ENCODE results near the gene SLC2A13. TPM values are rescaled to one million over a fixed set of nuclear protein-coding genes. Genes with fewer than 3 reads are reported as not detected.

SLC2A13 gene
- polyA plus RNA-seq, 1 experiment = 3.1 TPM

DNA sequence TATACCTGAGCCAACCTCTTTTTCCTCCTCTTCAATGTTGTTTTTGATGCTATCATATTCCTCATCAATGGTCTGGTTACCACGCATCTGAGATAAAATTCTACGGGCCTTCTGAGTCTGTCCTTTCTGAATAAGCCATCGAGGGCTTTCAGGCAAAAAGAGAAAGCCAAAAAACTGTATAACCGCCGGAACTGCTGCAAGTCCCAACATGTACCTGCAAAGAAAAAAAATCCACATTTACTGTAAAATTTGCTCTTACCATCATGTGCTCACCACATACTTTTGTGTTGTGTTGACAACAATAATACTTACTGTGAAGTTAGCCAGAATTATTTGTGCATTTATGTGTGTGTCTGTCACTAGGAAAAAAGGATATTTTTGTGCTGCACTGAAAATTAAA is 77.6 kb downstream of the SLC2A13 start:
- no peak overlapping the region for H3K4me3 ChIP-seq (ENCODE audit: low read depth, low read length)
- no peak for DNase-seq (ENCODE audit: low read depth, low spot score)
- no peaks in the 10 kb centered on the region for H3K9me3 ChIP-seq (ENCODE audit: control insufficient read depth, insufficient read depth, low read length)
- no peak overlapping the region for H3K27ac ChIP-seq (ENCODE audit: low read depth, low read length)
- TF ChIP-seq, protein P1, sequence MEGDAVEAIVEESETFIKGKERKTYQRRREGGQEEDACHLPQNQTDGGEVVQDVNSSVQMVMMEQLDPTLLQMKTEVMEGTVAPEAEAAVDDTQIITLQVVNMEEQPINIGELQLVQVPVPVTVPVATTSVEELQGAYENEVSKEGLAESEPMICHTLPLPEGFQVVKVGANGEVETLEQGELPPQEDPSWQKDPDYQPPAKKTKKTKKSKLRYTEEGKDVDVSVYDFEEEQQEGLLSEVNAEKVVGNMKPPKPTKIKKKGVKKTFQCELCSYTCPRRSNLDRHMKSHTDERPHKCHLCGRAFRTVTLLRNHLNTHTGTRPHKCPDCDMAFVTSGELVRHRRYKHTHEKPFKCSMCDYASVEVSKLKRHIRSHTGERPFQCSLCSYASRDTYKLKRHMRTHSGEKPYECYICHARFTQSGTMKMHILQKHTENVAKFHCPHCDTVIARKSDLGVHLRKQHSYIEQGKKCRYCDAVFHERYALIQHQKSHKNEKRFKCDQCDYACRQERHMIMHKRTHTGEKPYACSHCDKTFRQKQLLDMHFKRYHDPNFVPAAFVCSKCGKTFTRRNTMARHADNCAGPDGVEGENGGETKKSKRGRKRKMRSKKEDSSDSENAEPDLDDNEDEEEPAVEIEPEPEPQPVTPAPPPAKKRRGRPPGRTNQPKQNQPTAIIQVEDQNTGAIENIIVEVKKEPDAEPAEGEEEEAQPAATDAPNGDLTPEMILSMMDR (IDR thresholded peaks at IDR 0.05; ENCODE audit: low read depth, low read length) = no peak
- ChIA-PET POLR2A (no interaction called here), CTCF (interaction anchor here (1.3 to 3.3 kb wide), 2 partner anchors 17 kb away, joined by 4 to 12 read pairs; no protein-coding TSS in a partner anchor)
- no peaks in the 10 kb centered on the region for H3K27me3 ChIP-seq (ENCODE audit: control insufficient read depth, insufficient read depth, low read length)

DNA sequence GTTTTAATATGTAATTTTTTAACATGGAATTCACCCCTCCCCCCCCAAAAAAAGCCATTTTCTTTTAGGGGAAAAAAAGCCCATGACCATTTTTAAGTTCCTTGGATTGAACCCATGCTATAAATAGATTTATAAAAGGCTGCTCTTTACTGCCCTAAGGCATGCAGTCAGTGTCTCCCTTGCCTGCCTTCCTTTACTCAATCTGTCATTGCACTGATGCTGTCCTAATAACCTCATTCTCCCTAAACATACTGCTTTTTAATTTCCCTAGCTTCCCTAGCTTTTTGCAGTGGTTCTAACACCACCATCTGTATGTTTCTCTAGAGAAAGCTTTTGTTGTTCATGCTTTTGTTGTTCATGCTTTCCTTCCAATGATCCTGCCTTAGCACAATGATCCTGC is 83.0 kb downstream of the SLC2A13 start:
- POLR2A ChIA-PET = no interaction called here
- no peak overlapping the region for H3K27ac ChIP-seq (ENCODE audit: low read depth, low read length)
- CTCF ChIA-PET = interaction anchor here (0.5 to 5.8 kb wide), 2 partner anchors 12 to 545 kb away, joined by 3 to 38 read pairs; no protein-coding TSS in a partner anchor
- no peak overlapping the region for H3K4me3 ChIP-seq (ENCODE audit: low read depth, low read length)
- H3K9me3 ChIP-seq (ENCODE audit: control insufficient read depth, insufficient read depth, low read length) = no peaks in the 10 kb centered on the region
- no peak for DNase-seq (ENCODE audit: low read depth, low spot score)
- no peaks in the 10 kb centered on the region for H3K27me3 ChIP-seq (ENCODE audit: control insufficient read depth, insufficient read depth, low read length)
- TF ChIP-seq, protein P1 (IDR thresholded peaks at IDR 0.05; ENCODE audit: low read depth, low read length) = no peak

DNA sequence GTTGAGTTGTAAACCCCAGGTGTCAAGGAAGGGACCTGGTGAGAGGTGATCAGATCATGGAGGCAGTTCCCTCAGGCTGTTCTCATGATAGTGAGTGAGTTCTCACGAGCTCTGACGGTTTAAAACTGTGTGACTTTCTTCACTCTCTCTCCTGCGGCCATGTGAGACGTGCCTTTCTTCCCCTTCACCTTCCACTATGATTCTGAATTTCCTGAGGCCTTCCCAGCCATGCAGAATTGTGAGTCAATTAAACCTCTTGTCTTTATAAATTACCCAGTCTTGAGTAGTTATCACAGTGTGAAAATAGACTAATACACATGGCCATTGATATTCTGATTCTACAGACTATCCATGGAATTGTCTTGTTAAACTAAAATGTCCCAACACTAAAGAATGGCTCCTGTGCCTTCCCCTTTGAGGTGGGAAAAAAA is 85.6 kb downstream of the SLC2A13 start:
- ChIA-PET POLR2A (no interaction called here), CTCF (interaction anchor here (5.8 kb wide), 1 partner anchor 9 kb away, joined by 38 read pairs; no protein-coding TSS in a partner anchor)
- Histone ChIP-seq H3K4me3 (ENCODE audit: low read depth, low read length) (no peak overlapping the region), H3K27ac (ENCODE audit: low read depth, low read length) (no peak overlapping the region), H3K9me3 (ENCODE audit: control insufficient read depth, insufficient read depth, low read length) (no peaks in the 10 kb centered on the region), H3K27me3 (ENCODE audit: control insufficient read depth, insufficient read depth, low read length) (no peaks in the 10 kb centered on the region)
- TF ChIP-seq, protein P1 (IDR thresholded peaks at IDR 0.05; ENCODE audit: low read depth, low read length) = no peak
- no peak for DNase-seq (ENCODE audit: low read depth, low spot score)

DNA sequence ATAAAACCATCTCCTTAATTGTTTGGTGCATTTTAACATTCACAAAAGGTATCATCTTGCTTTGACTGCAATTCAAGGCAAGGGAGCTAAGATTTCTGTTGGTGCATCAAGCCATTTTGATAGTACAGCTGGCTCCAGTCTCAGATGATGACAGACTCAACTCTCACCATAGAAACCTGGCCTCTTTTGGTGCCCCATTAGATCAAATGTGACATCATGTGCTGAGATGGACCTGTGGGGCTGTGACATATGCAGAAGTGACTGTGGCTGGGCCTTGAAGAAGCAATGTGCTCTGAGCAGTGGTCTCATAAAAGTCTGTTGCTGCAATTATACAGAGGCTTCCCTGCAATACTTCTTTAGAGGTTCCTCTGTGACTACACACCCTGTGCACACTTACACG is 88.4 kb downstream of the SLC2A13 start:
- H3K4me3 ChIP-seq (ENCODE audit: low read depth, low read length) = no peak overlapping the region
- ChIA-PET CTCF (no interaction called here), POLR2A (interaction anchor here (1.0 kb wide), 1 partner anchor 89 kb away, joined by 3 read pairs; the partner anchor contains the start of gene SLC2A13)
- no peaks in the 10 kb centered on the region for H3K9me3 ChIP-seq (ENCODE audit: control insufficient read depth, insufficient read depth, low read length)
- TF ChIP-seq, protein P1 (IDR thresholded peaks at IDR 0.05; ENCODE audit: low read depth, low read length) = no peak
- H3K27ac ChIP-seq (ENCODE audit: low read depth, low read length) = no peak overlapping the region
- H3K27me3 ChIP-seq (ENCODE audit: control insufficient read depth, insufficient read depth, low read length) = no peaks in the 10 kb centered on the region
- DNase-seq (ENCODE audit: low read depth, low spot score) = no peak

DNA sequence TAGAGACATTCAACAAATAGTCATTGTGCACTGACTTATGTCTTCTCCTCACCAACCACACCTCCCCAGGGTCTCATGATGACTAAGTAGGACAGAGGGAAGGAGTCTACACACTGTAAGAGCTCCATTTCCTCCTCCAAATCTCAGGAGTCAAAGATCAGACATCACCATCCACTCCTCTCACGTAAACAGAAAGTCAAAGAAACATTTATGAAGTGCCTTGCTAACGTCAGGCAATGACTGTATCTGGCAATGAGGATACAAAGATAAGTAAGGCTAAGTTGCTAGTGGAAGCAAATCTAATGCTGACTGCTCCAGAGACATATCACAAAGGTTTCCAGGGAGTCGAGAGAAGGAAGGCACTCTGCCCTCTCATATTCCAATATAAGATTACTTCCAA is 88.9 kb downstream of the SLC2A13 start:
- Histone ChIP-seq H3K27ac (ENCODE audit: low read depth, low read length) (no peak overlapping the region), H3K4me3 (ENCODE audit: low read depth, low read length) (no peak overlapping the region), H3K27me3 (ENCODE audit: control insufficient read depth, insufficient read depth, low read length) (no peaks in the 10 kb centered on the region), H3K9me3 (ENCODE audit: control insufficient read depth, insufficient read depth, low read length) (no peaks in the 10 kb centered on the region)
- ChIA-PET CTCF (interaction anchor here (0.9 to 1.3 kb wide), 2 partner anchors 90 to 91 kb away, joined by 6 read pairs; no protein-coding TSS in a partner anchor), POLR2A (interaction anchor here (0.6 to 1.0 kb wide), 2 partner anchors 88 to 89 kb away, joined by 3 read pairs; partner anchors contain the start of gene SLC2A13)
- TF ChIP-seq, protein P1 (IDR thresholded peaks at IDR 0.05; ENCODE audit: low read depth, low read length) = no peak
- DNase-seq (ENCODE audit: low read depth, low spot score) = peak; percentile 4

Data from AG04450 (cell line).